Fibroblast of lung (primary cell): ENCODE results near the gene SYTL1. TPM values are rescaled to one million over a fixed set of nuclear protein-coding genes. Genes with fewer than 3 reads are reported as not detected.
"Not testable (repeated sequence)": the region's sequence is repeated elsewhere in the genome, so short reads cannot be mapped to it uniquely, and the experiment has no call there.

Experiments
- DNase-seq, 2 donors: peaks; one replicate each; pipeline versions ENCODE4 v3.0.0 to v3.0.0-alpha.2; 2010; ENCODE audit warnings: low read depth in 2 of 2
- H2AFZ ChIP-seq: 2 replicates; pipeline ENCODE4 v1.5.1; 2012; ENCODE audit warnings: low read length, control low read depth, inconsistent platforms
- H3K27ac ChIP-seq: 2 replicates; pipeline ENCODE4 v1.5.1; 2011; ENCODE audit warnings: low read length, control low read depth; ENCODE audit not compliant: insufficient read depth
- H3K27me3 ChIP-seq: 2 replicates; pipeline ENCODE4 v1.5.1; 2011; ENCODE audit warnings: mild to moderate bottlenecking, low read length; ENCODE audit not compliant: control insufficient read depth, insufficient read depth
- H3K36me3 ChIP-seq: 2 replicates; pipeline ENCODE4 v1.5.1; 2011; ENCODE audit warnings: low read length; ENCODE audit not compliant: control insufficient read depth, insufficient read depth
- H3K4me1 ChIP-seq: 2 replicates; pipeline ENCODE4 v1.5.1; 2011; ENCODE audit warnings: low read length; ENCODE audit not compliant: control insufficient read depth, insufficient read depth; ENCODE audit errors: extremely low read depth
- H3K4me2 ChIP-seq: 2 replicates; pipeline ENCODE4 v1.5.1; 2011; ENCODE audit warnings: low read length, control low read depth; ENCODE audit not compliant: insufficient read depth; ENCODE audit errors: extremely low read depth
- H3K4me3 ChIP-seq, 4 experiments: fragments of 200-600 bp in 1 of 4; sonication (generic) in 1 of 4; replicated peaks in 1 of 4; 2 replicates each; pipeline ENCODE4 v1.5.1; 2011 to 2016; ENCODE audit warnings: low read length in 4 of 4, low read depth in 3 of 4, mild to moderate bottlenecking in 3 of 4, control low read depth in 2 of 4, inconsistent platforms in 1 of 4, mixed read lengths in 1 of 4; ENCODE audit not compliant: insufficient read depth in 1 of 4; ENCODE audit errors: control extremely low read depth in 1 of 4
- H3K79me2 ChIP-seq: 2 replicates; pipeline ENCODE4 v1.5.1; 2012; ENCODE audit warnings: mild to moderate bottlenecking, low read length, inconsistent platforms; ENCODE audit not compliant: control insufficient read depth, insufficient read depth
- H3K9ac ChIP-seq: 2 replicates; pipeline ENCODE4 v1.5.1; 2011; ENCODE audit warnings: mild to moderate bottlenecking, low read length, control low read depth; ENCODE audit not compliant: insufficient read depth
- H3K9me3 ChIP-seq: 2 replicates; pipeline ENCODE4 v1.5.1; 2012; ENCODE audit warnings: low read depth, low read length; ENCODE audit not compliant: control insufficient read depth, insufficient read depth
- H4K20me1 ChIP-seq: 2 replicates; pipeline ENCODE4 v1.5.1; 2011; ENCODE audit warnings: low read length; ENCODE audit not compliant: control insufficient read depth, insufficient read depth; ENCODE audit errors: extremely low read depth
- CTCF ChIP-seq, 2 donors: IDR thresholded peaks in 1 of 2; conservative IDR thresholded peaks in 1 of 2; 1 replicate in 1 of 2; 2 replicates in 1 of 2; pipeline ENCODE4 v1.5.1; 2011 to 2012; ENCODE audit warnings: low read length in 2 of 2, control low read depth in 1 of 2, inconsistent platforms in 1 of 2, low read depth in 1 of 2, mild to moderate bottlenecking in 1 of 2
- EZH2 ChIP-seq: IDR thresholded peaks from 2 replicates; pipeline ENCODE4 v1.5.1; 2012; ENCODE audit warnings: low read length, control low read depth, mild to moderate bottlenecking; ENCODE audit errors: missing control alignments
- polyA plus RNA-seq, 2 donors: library from polyadenylated mRNA; depleted of rRNA in 1 of 2; stranded (reverse) in 1 of 2; unstranded in 1 of 2; fragments of >200 nt; gene quantifications; 2 replicates each; pipeline ENCODE4 v1.2.1, GENCODE V29; 2011 to 2012; ENCODE audit warnings: missing spikeins in 1 of 2
- total RNA-seq: library from RNA; depleted of rRNA; stranded (reverse); fragments of >200 nt; gene quantifications from 2 replicates; pipeline ENCODE4 v1.2.1, GENCODE V29; 2014

The SYTL1 gene
- total and polyA plus RNA-seq, 2 donors (not counting 1 experiment from before 2014, with no cell fraction given): 0.02 to 0.17 TPM

GRCh38 chr1:27383039-27383605 is 41.3 kb downstream of the SYTL1 start, which contains the start of gene CD164L2:
Gene CD164L2 (minus strand): TSS chr1:27383333. CDS start chr1:27383239, 94 bp downstream.
- Histone ChIP-seq H3K9me3 (no peaks in the 10 kb centered on the region), H3K27me3 (peaks cover 4% of the 10 kb centered on the region)

GRCh38 chr1:27383661-27384060 is 41.8 kb downstream of the SYTL1 start:
- no peak overlapping the region for H2AFZ ChIP-seq
- no peaks in the 10 kb centered on the region for H3K9me3 ChIP-seq
- H3K9ac ChIP-seq: no peak overlapping the region
- H3K4me2 ChIP-seq: no peak overlapping the region
- H3K4me1 ChIP-seq: no peaks in the 10 kb centered on the region
- no peaks in the 10 kb centered on the region for H4K20me1 ChIP-seq
- no peak for DNase-seq
- peaks cover 4% of the 10 kb centered on the region for H3K27me3 ChIP-seq
- H3K36me3 ChIP-seq: no peaks in the 10 kb centered on the region
- TF ChIP-seq CTCF (conservative IDR thresholded peaks at IDR 0.05 in 1 of 2, IDR thresholded peaks at IDR 0.05 in 1 of 2; ENCODE audit: low read depth in 1 of 2, low read length in 2 of 2) (no peak), EZH2 (no peak)
- H3K27ac ChIP-seq: no peak overlapping the region
- H3K4me3 ChIP-seq: no peak overlapping the region
- H3K79me2 ChIP-seq: no peaks in the 10 kb centered on the region

More at GRCh38 chr1:27383039-27383605, 41.3 kb downstream of the SYTL1 start, which contains the start of gene CD164L2:
- H3K79me2 ChIP-seq: no peaks in the 10 kb centered on the region
- no peak for TF ChIP-seq EZH2
- TF ChIP-seq CTCF (conservative IDR thresholded peaks at IDR 0.05 in 1 of 2, IDR thresholded peaks at IDR 0.05 in 1 of 2; ENCODE audit: low read depth in 1 of 2, low read length in 2 of 2): no peak
- H3K4me2 ChIP-seq: no peak within 1 kb of the TSS
- H3K9ac ChIP-seq: no peak within 1 kb of the TSS
- H2AFZ ChIP-seq: no peak within 1 kb of the TSS
- no peaks in the 10 kb centered on the region for H3K4me1 ChIP-seq
- no peak for DNase-seq
- no peak within 1 kb of the TSS for H3K4me3 ChIP-seq
- H3K27ac ChIP-seq: no peak within 1 kb of the TSS
- H3K36me3 ChIP-seq: no peaks in the 10 kb centered on the region
- H4K20me1 ChIP-seq: no peaks in the 10 kb centered on the region

GRCh38 chr1:27384797-27385196 is 43.0 kb downstream of the SYTL1 start:
- H3K36me3 ChIP-seq, H4K20me1 ChIP-seq, H3K4me3 ChIP-seq, H3K4me1 ChIP-seq, H3K9me3 ChIP-seq, H2AFZ ChIP-seq, H3K27ac ChIP-seq, DNase-seq, H3K79me2 ChIP-seq, H3K9ac ChIP-seq, H3K4me2 ChIP-seq, H3K27me3 ChIP-seq: not testable (repeated sequence)
